Stimulated activated CD4-positive, alpha-beta T cell treated with anti-CD3 and anti-CD28 coated beads, Interleukin-1b, Interleukin-23, amount 100 ng/mL, for 1 hour (primary cell): Measurements from ENCODE around the gene PELI2.

ENCODE experiments used
- DNase-seq, 2 donors: peaks; one replicate each; pipeline ENCODE4 v3.0.0-alpha.2; 2020; ENCODE audit warnings: low read depth in 2 of 2

Gene PELI2

GRCh38 chr14:56117765-56118610 lies at the start of gene PELI2:
TSS of gene PELI2 (plus strand) at chr14:56118411. CDS start at chr14:56118661, 250 bp downstream.
- DNase-seq: peak; percentile 38 to 59

DNA sequence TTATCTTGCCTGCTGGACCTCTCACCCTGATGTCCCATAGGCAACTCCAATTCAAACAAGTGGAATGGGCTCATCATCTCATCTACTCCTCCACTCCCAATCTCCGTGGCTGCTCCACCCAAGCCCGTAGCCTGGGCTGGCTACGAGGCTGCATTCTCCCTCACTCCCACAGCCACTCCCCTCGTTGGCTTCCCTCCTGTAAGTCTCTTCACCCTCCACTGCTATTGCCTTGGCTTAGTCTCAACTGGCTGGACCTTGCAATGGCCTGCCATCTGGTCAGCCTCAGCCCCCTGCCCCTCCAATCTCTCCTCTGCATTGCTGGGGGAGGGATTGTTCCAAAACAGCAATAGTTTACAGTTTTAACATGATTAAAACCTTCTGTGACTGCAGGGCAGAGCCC lies 44.4 kb upstream of the PELI2 start:
- DNase-seq: no peak

DNA sequence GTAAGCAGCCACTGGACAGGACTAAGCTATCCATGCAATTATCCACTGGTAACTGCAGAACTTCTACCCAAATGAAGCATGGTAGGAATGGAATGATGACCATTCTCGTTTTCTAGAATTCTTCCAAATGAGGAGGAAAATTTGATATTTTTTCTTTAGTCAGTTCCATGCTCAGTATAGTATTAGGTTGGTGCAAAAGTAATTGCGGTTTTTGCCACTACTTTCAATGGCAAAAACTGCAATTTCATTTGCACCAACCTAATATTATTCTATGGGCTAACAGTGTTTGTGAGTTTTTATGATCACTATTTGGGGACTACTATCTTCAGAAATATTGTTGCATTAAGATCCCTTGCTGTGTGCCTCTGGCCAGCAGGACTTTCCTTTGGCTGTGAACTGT lies 42.9 kb upstream of the PELI2 start:
- DNase-seq: no peak

- DNase-seq: no peak
These were observed 37.1 kb upstream of the PELI2 start for GRCh38 chr14:56081139-56081538.

- DNase-seq: no peak
These were observed 35.3 kb upstream of the PELI2 start for GRCh38 chr14:56082880-56083279.

- DNase-seq: no peak
These were observed 32.7 kb upstream of the PELI2 start for GRCh38 chr14:56085471-56085870.

GRCh38 chr14:56087671-56088471 lies 30.3 kb upstream of the PELI2 start:
- no peak for DNase-seq

DNA sequence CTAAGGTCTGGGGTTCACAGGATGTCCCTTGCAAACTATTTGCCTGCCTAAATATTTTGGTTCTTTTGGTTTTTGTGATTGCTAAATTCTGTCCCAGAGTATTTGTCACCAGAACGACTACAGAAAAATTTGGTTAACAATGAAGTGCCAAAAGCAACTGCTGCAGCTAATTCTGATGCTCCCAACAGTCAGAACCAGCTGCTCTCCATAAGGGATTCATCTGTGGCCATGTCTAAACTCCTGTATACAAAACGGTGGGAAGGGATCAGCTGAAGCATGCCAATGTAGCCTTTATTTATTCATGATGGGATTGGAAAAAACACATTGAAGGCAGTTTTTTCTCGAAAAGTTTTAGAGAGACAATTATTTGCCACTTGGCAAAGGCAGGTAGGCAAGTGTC lies 29.3 kb upstream of the PELI2 start:
- no peak for DNase-seq

GRCh38 chr14:56092763-56093162 lies 25.4 kb upstream of the PELI2 start:
- no peak for DNase-seq

DNA sequence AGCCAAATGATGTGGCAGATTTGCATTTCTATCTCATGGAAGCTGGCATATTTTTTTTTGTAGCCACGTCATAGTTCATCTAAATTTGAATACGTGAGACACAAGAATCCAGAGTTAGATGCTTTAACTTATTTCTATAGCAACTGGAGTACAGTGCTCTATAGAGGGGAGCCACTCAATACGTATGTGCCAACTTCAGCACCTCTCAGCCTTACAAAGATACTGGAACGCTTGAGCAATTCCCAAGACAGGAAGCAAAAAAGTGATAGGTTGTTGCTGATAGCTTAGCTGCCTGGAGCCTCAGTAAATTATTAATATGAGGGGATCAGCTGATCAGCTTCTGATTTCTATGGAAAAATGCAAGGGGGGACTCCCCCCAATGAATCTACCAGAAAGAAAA lies 24.1 kb upstream of the PELI2 start:
- DNase-seq: no peak

DNA sequence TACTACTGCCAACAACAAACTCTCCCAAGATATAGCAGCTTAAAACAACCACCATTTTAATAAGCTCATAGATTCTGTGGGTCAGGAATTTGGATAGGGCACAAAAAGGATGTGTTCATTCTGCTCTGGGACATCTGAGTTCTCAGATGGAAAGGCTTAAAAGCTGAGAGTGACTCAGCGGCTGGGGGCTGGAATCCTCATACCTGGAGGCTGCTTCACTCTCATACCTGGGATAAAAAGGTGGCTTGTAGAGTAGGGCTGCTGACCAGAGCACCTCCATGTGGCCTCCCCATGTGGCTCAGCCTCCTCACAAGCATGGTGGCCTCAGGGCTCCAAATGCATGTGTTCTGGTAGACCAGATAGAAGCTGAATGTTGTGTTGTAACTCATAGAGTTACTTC lies 20.2 kb upstream of the PELI2 start:
- no peak for DNase-seq

DNA sequence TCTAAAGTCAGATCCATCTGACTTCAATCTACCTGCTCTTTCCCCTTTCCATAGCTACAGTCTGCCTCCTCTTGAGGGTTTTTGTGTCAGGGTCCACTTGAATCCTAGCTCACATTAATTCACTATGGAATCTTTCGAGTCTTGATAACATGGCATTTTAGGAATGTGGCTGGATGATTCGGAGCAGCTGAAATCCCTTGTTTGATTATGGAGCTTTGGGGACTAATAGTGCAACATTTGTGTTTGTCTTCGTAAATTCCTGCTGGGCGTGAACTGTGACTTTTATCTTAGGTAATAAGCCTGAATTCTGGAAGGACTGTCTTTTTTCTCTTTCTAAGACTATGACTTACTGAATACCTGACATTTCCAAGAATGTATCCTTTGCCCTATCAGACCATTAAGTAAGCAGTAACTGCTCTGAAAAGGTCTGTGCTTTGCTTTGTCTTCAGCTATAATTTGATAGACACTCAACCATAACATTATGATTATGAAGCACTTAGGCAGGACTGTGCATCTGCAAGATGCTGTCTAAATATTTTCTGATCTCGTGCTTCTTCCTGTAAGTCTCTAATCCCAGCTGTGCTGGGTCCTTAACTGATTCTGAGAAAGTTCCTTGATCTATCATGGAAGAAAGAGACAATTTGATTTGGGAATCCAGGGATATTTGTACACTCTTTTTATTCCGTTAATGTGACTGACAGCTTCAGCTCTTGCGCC lies 19.0 kb upstream of the PELI2 start:
- no peak for DNase-seq

- no peak for DNase-seq
These were observed 17.7 kb upstream of the PELI2 start for GRCh38 chr14:56100556-56100955.

GRCh38 chr14:56102941-56103340 lies 15.3 kb upstream of the PELI2 start:
- DNase-seq: no peak

- no peak for DNase-seq
These were observed 10.6 kb upstream of the PELI2 start for GRCh38 chr14:56107615-56108014.

DNA sequence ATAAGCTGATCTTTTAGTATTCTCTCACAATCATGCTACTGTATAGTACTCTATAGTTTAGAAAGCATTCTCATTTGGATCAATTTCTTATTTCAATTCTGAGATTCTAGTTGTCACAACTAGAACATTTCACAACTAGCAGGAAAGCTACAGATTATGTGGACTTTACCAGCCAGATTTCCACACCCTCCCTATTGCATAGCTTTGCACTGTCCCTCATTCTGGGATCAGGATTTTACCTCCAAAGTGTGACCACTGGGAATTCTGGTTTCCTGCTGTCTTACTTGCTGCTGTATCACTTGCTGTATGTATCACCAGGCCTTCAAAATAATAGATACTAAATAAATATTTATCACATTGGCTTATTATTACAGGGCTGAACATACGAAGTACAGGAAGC lies 10.2 kb upstream of the PELI2 start:
- DNase-seq: no peak

- DNase-seq: no peak
These were observed 5.4 kb upstream of the PELI2 start for GRCh38 chr14:56112781-56113180.

DNA sequence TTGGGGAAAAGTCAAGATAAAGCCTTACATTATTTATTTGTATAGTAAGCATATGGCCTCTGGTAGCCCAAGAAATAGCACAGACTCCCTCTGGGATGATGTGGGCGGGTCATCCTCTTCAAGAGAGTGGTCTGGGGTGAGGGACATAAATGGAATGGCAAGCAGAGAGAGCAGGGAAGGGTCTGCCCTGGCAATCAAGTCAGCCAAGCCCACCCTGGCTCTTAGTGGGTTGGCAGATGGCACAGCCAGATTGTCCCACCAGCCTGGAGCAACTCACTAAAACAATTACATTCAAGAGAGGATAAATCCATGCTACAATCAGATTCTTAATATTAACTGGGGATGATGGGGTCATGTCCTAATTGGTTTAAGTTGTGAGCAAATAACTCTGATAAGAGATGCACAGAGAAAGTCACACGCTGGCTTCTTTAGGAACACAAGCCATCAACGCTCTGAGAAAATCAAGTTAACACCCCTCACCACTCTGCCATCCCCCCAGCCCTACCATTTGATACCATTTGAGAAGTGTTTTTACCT lies 2.8 kb upstream of the PELI2 start:
- DNase-seq: no peak

GRCh38 chr14:56115976-56116893 lies 2.0 kb upstream of the PELI2 start:
- no peak for DNase-seq

GRCh38 chr14:56118611-56119181 lies 485 bp downstream of the PELI2 start:
- DNase-seq: peak in 1 of 2 donors; percentile 2
